HG02970 (cell line): ENCODE measurements around the gene ARSA.
A peak's percentile ranks its signal among the peaks of the same experiment; 100 is the strongest.

ENCODE experiments used
- ATAC-seq: cut with Tn5 transposase; IDR thresholded peaks from one replicate; pipeline ENCODE4 v1.9.1; 2021; ENCODE audit warnings: mild to moderate bottlenecking, moderate library complexity, moderate number of reproducible peaks; ENCODE audit not compliant: unreplicated experiment, low FRiP score

The ARSA gene

GRCh38 chr22:50583294-50583861, 44.6 kb downstream of the ARSA start:
- ATAC-seq, result peak; percentile 29

GRCh38 chr22:50582493-50583293, 45.3 kb downstream of the ARSA start, which contains the start of gene CHKB:
CHKB (minus strand) TSS chr22:50582849; CDS start chr22:50582781, 68 bp downstream.
- peak; percentile 92 for ATAC-seq

- no peak for ATAC-seq
These were observed 45.9 kb downstream of the ARSA start for GRCh38 chr22:50581950-50582492.

- ATAC-seq, result no peak
These were observed 46.7 kb downstream of the ARSA start for GRCh38 chr22:50581031-50581949.

- ATAC-seq, result no peak
These were observed 48.2 kb downstream of the ARSA start for GRCh38 chr22:50579752-50580151.

- ATAC-seq, result no peak
These were observed 49.1 kb downstream of the ARSA start for GRCh38 chr22:50578776-50579310.

- ATAC-seq, result no peak
These were observed 49.8 kb downstream of the ARSA start, which contains the start of gene CPT1B for GRCh38 chr22:50577987-50578775. CPT1B (minus strand) TSS chr22:50578427; CDS start chr22:50577915, 512 bp downstream.

- no peak for ATAC-seq
These were observed 50.3 kb downstream of the ARSA start for GRCh38 chr22:50577697-50577986.

- no peak for ATAC-seq
These were observed 50.9 kb downstream of the ARSA start for GRCh38 chr22:50576806-50577696.

GRCh38 chr22:50576070-50576469, 51.9 kb downstream of the ARSA start:
- no peak for ATAC-seq

GRCh38 chr22:50575426-50575941, 52.5 kb downstream of the ARSA start:
- no peak for ATAC-seq
